CD8-positive, alpha-beta memory T cell (primary cell): ENCODE data around the gene AIFM2. TPM values are rescaled to one million over a fixed set of nuclear protein-coding genes. Genes with fewer than 3 reads are reported as not detected.

Source experiments
- CTCF ChIA-PET: fragments of 350-600 bp; sonication (Branson Sonifier 250); formaldehyde crosslinking; loops from one replicate; lab custom pipeline; 2021; ENCODE audit warnings: antibody characterized with exemption; lab: Charles Lee
- POLR2A ChIA-PET: fragments of 350-600 bp; sonication (Branson Sonifier 250); formaldehyde crosslinking; loops from one replicate; lab custom pipeline; 2021; ENCODE audit warnings: antibody characterized with exemption; lab: Charles Lee
- DNase-seq, 5 donors: peaks; one replicate each; pipeline versions ENCODE4 v3.0.0 to v3.0.0-alpha.2; 2020 to 2022; ENCODE audit warnings: mixed read lengths in 1 of 5
- H3K27ac ChIP-seq: one replicate; pipeline ENCODE4 v1.7.0; 2013; ENCODE audit warnings: low read depth, mild to moderate bottlenecking, low read length, moderate library complexity
- H3K27me3 ChIP-seq: 2 replicates; pipeline ENCODE4 v1.7.0; 2013; ENCODE audit warnings: low read length, mild to moderate bottlenecking; ENCODE audit not compliant: insufficient read depth, poor library complexity, severe bottlenecking
- H3K36me3 ChIP-seq: 2 replicates; pipeline ENCODE4 v1.7.0; 2013; ENCODE audit warnings: mild to moderate bottlenecking, low read length, moderate library complexity; ENCODE audit not compliant: insufficient read depth
- H3K4me1 ChIP-seq: 2 replicates; pipeline ENCODE4 v1.7.0; 2013; ENCODE audit warnings: mild to moderate bottlenecking, low read length, moderate library complexity; ENCODE audit not compliant: insufficient read depth
- H3K4me3 ChIP-seq: 2 replicates; pipeline ENCODE4 v1.7.0; 2013; ENCODE audit warnings: mild to moderate bottlenecking, low read length
- H3K9me3 ChIP-seq: 2 replicates; pipeline ENCODE4 v1.7.0; 2013; ENCODE audit warnings: mild to moderate bottlenecking, low read length
- H3K27ac Mint-ChIP-seq, 8 donors: one replicate each; pipeline ENCODE4 v1.8.0; 2020 to 2021; ENCODE audit warnings: mixed read lengths in 8 of 8, mild to moderate bottlenecking in 6 of 8, inconsistent platforms in 3 of 8, moderate library complexity in 3 of 8
- H3K27me3 Mint-ChIP-seq, 2 donors: one replicate each; pipeline ENCODE4 v1.8.0; 2020 to 2021; ENCODE audit warnings: mixed read lengths in 2 of 2, mild to moderate bottlenecking in 1 of 2, moderate library complexity in 1 of 2
- H3K36me3 Mint-ChIP-seq, 3 donors: one replicate each; pipeline ENCODE4 v1.8.0; 2020 to 2021; ENCODE audit warnings: mixed read lengths in 3 of 3, inconsistent platforms in 1 of 3, mild to moderate bottlenecking in 1 of 3
- H3K4me1 Mint-ChIP-seq, 3 donors: one replicate each; pipeline ENCODE4 v1.8.0; 2020 to 2021; ENCODE audit warnings: mixed read lengths in 3 of 3, inconsistent platforms in 1 of 3, mild to moderate bottlenecking in 1 of 3
- H3K4me3 Mint-ChIP-seq, 7 donors: one replicate each; pipeline ENCODE4 v1.8.0; 2020 to 2021; ENCODE audit warnings: mixed read lengths in 7 of 7, mild to moderate bottlenecking in 6 of 7, moderate library complexity in 4 of 7, inconsistent platforms in 2 of 7
- H3K9me3 Mint-ChIP-seq, 5 donors: one replicate each; pipeline ENCODE4 v1.8.0; 2020 to 2022; ENCODE audit warnings: mixed read lengths in 5 of 5, mild to moderate bottlenecking in 3 of 5, moderate library complexity in 2 of 5, inconsistent platforms in 1 of 5
- polyA plus RNA-seq: library from polyadenylated mRNA; unstranded; fragments of 300-500 nt; fragmentation: Illumina TruSeq; gene quantifications from one replicate; pipeline ENCODE4 v1.2.3, GENCODE V29; 2021
- total RNA-seq, 2 experiments: library from RNA; stranded (reverse); gene quantifications; one replicate each; pipeline ENCODE4 v1.2.3, GENCODE V29; 2021

AIFM2 gene
- total and polyA plus RNA-seq, 3 experiments from 2014 or later, result 3.5 to 17.9 (median 17.6) TPM

GRCh38 chr10:70146489-70147258, 14.0 kb upstream of the AIFM2 start, which contains the start of gene TYSND1:
Gene TYSND1 (minus strand): TSS chr10:70146700. CDS start chr10:70146586, 114 bp downstream.
- CTCF ChIA-PET, result interaction anchor here (0.7 to 5.6 kb wide), 43 partner anchors 10 to 258 kb away, joined by 3 to 58 read pairs (median 7); partner anchors contain the start of genes PPA1 and SAR1A
- Mint-ChIP-seq H3K4me1 (peaks cover 31 to 63% (median 38%) of the 10 kb centered on the region in 3 donors), H3K9me3 (no peaks in the 10 kb centered on the region), H3K4me3 (peak within 1 kb of the TSS; percentile 88 to 95 (median 91)), H3K36me3 (peaks cover 3 to 44% (median 3%) of the 10 kb centered on the region in 3 donors), H3K27ac (peak within 1 kb of the TSS; percentile 90 to 99 (median 95)), H3K27me3 (no peaks in the 10 kb centered on the region)
- DNase-seq, result peak; percentile 87 to 94 (median 91)
- POLR2A ChIA-PET, result interaction anchor here (0.6 to 2.6 kb wide), 14 partner anchors 11 to 258 kb away, joined by 3 to 59 read pairs (median 7); partner anchors contain the start of genes EIF4EBP2, PPA1 and SAR1A
- H3K4me3 ChIP-seq, result peak within 1 kb of the TSS; percentile 76
- H3K4me1 ChIP-seq, result peaks cover 30% of the 10 kb centered on the region
- no peaks in the 10 kb centered on the region for H3K9me3 ChIP-seq
- no peaks in the 10 kb centered on the region for H3K27me3 ChIP-seq
- peak within 1 kb of the TSS; percentile 91 for H3K27ac ChIP-seq
- H3K36me3 ChIP-seq, result peaks cover 20% of the 10 kb centered on the region

GRCh38 chr10:70145666-70146488, 13.3 kb upstream of the AIFM2 start:
- DNase-seq, result peak; percentile 68 to 83 (median 79)
- CTCF ChIA-PET, result interaction anchor here (0.7 to 5.6 kb wide), 43 partner anchors 10 to 259 kb away, joined by 3 to 58 read pairs (median 7); partner anchors contain the start of genes PPA1 and SAR1A

GRCh38 chr10:70145166-70145665, 12.6 kb upstream of the AIFM2 start:
- ChIA-PET CTCF (interaction anchor here (0.6 to 5.6 kb wide), 19 partner anchors 9 to 220 kb away, joined by 3 to 58 read pairs (median 13); partner anchors contain the start of gene SAR1A), POLR2A (interaction anchor here (0.5 to 2.6 kb wide), 8 partner anchors 9 to 259 kb away, joined by 3 to 59 read pairs (median 12); partner anchors contain the start of genes EIF4EBP2 and SAR1A)
- Histone ChIP-seq H3K4me1 (peaks cover 30% of the 10 kb centered on the region), H3K9me3 (no peaks in the 10 kb centered on the region), H3K4me3 (peak overlapping the region; percentile 76), H3K27me3 (no peaks in the 10 kb centered on the region), H3K27ac (peak overlapping the region; percentile 91), H3K36me3 (peaks cover 8% of the 10 kb centered on the region)
- no peaks in the 10 kb centered on the region for H3K27me3 Mint-ChIP-seq
- H3K9me3 Mint-ChIP-seq, result no peaks in the 10 kb centered on the region
- peak in 1 of 5 donors; percentile 10 for DNase-seq
- peak overlapping the region in 7 of 8 donors; percentile 42 to 95 (median 78) for H3K27ac Mint-ChIP-seq
- H3K36me3 Mint-ChIP-seq, result peaks cover 0 to 39% (median 3%) of the 10 kb centered on the region in 3 donors
- H3K4me3 Mint-ChIP-seq, result peak overlapping the region; percentile 82 to 95 (median 90)
- H3K4me1 Mint-ChIP-seq, result peaks cover 33 to 55% (median 38%) of the 10 kb centered on the region in 3 donors

More at GRCh38 chr10:70145666-70146488, 13.3 kb upstream of the AIFM2 start:
- H3K27me3 ChIP-seq, result no peaks in the 10 kb centered on the region
- peaks cover 0 to 40% (median 0%) of the 10 kb centered on the region in 3 donors for H3K36me3 Mint-ChIP-seq
- H3K4me3 Mint-ChIP-seq, result peak overlapping the region; percentile 88 to 95 (median 91)
- peaks cover 14% of the 10 kb centered on the region for H3K36me3 ChIP-seq
- H3K27ac ChIP-seq, result peak overlapping the region; percentile 91
- POLR2A ChIA-PET, result interaction anchor here (0.6 to 2.6 kb wide), 13 partner anchors 13 to 259 kb away, joined by 3 to 59 read pairs (median 7); partner anchors contain the start of genes EIF4EBP2, PPA1 and SAR1A
- H3K9me3 ChIP-seq, result no peaks in the 10 kb centered on the region
- peaks cover 30% of the 10 kb centered on the region for H3K4me1 ChIP-seq
- no peaks in the 10 kb centered on the region for H3K27me3 Mint-ChIP-seq
- H3K4me1 Mint-ChIP-seq, result peaks cover 31 to 58% (median 36%) of the 10 kb centered on the region in 3 donors
- H3K4me3 ChIP-seq, result peak overlapping the region; percentile 76
- H3K9me3 Mint-ChIP-seq, result no peaks in the 10 kb centered on the region
- H3K27ac Mint-ChIP-seq, result peak overlapping the region; percentile 82 to 99 (median 94)

GRCh38 chr10:70144372-70145110, 11.9 kb upstream of the AIFM2 start:
- no peak overlapping the region for H3K27ac ChIP-seq
- H3K27me3 ChIP-seq, result no peaks in the 10 kb centered on the region
- no peak for DNase-seq
- Mint-ChIP-seq H3K27me3 (no peaks in the 10 kb centered on the region), H3K4me3 (peak overlapping the region; percentile 82 to 95 (median 90)), H3K36me3 (peaks cover 0 to 39% (median 4%) of the 10 kb centered on the region in 3 donors), H3K9me3 (no peaks in the 10 kb centered on the region), H3K4me1 (peaks cover 33 to 55% (median 41%) of the 10 kb centered on the region in 3 donors), H3K27ac (peak overlapping the region; percentile 42 to 95 (median 82))
- peak overlapping the region; percentile 76 for H3K4me3 ChIP-seq
- POLR2A ChIA-PET, result interaction anchor here (0.5 to 2.1 kb wide), 4 partner anchors 8 to 260 kb away, joined by 3 to 14 read pairs (median 10); partner anchors contain the start of genes EIF4EBP2 and SAR1A
- peaks cover 30% of the 10 kb centered on the region for H3K4me1 ChIP-seq
- CTCF ChIA-PET, result interaction anchor here (0.6 to 5.6 kb wide), 11 partner anchors 9 to 220 kb away, joined by 3 to 58 read pairs (median 22); partner anchors contain the start of gene SAR1A
- H3K36me3 ChIP-seq, result peaks cover 4% of the 10 kb centered on the region
- no peaks in the 10 kb centered on the region for H3K9me3 ChIP-seq

- H3K4me3 Mint-ChIP-seq, result no peak overlapping the region
- Histone ChIP-seq H3K27me3 (no peaks in the 10 kb centered on the region), H3K27ac (no peak overlapping the region), H3K9me3 (no peaks in the 10 kb centered on the region), H3K4me1 (peaks cover 30% of the 10 kb centered on the region), H3K4me3 (no peak overlapping the region), H3K36me3 (peaks cover 5% of the 10 kb centered on the region)
- H3K27me3 Mint-ChIP-seq, result no peaks in the 10 kb centered on the region
- peak overlapping the region in 3 of 8 donors; percentile 23 to 71 (median 38) for H3K27ac Mint-ChIP-seq
- CTCF ChIA-PET, result interaction anchor here (1.2 to 5.6 kb wide), 2 partner anchors 27 to 29 kb away, joined by 3 to 44 read pairs; no protein-coding TSS in a partner anchor
- no peaks in the 10 kb centered on the region for H3K9me3 Mint-ChIP-seq
- DNase-seq, result no peak
- H3K4me1 Mint-ChIP-seq, result peaks cover 35 to 51% (median 44%) of the 10 kb centered on the region in 3 donors
- POLR2A ChIA-PET, result no interaction called here
- peaks cover 0 to 37% (median 4%) of the 10 kb centered on the region in 3 donors for H3K36me3 Mint-ChIP-seq
These were observed 9.9 kb upstream of the AIFM2 start for GRCh38 chr10:70142555-70142954.

- Mint-ChIP-seq H3K36me3 (peaks cover 0 to 32% (median 4%) of the 10 kb centered on the region in 3 donors), H3K27me3 (no peaks in the 10 kb centered on the region), H3K27ac (no peak overlapping the region), H3K9me3 (no peaks in the 10 kb centered on the region), H3K4me3 (peak overlapping the region in 1 of 7 donors; percentile 8), H3K4me1 (peaks cover 38 to 47% (median 41%) of the 10 kb centered on the region in 3 donors)
- H3K9me3 ChIP-seq, result no peaks in the 10 kb centered on the region
- ChIA-PET POLR2A (no interaction called here), CTCF (no interaction called here)
- DNase-seq, result no peak
- H3K27ac ChIP-seq, result no peak overlapping the region
- peaks cover 5% of the 10 kb centered on the region for H3K36me3 ChIP-seq
- no peak overlapping the region for H3K4me3 ChIP-seq
- H3K4me1 ChIP-seq, result peaks cover 21% of the 10 kb centered on the region
- no peaks in the 10 kb centered on the region for H3K27me3 ChIP-seq
These were observed 7.7 kb upstream of the AIFM2 start for GRCh38 chr10:70140297-70140696.
